GM21528 (cell line): ENCODE results near the gene MGAT4A.

Experiments used
- ATAC-seq: cut with Tn5 transposase; IDR thresholded peaks from one replicate; pipeline ENCODE4 v1.9.1; 2021; ENCODE audit warnings: mild to moderate bottlenecking, moderate library complexity; ENCODE audit not compliant: unreplicated experiment, low FRiP score

MGAT4A gene

GRCh38 chr2:98704499-98705332 lies 26.2 kb downstream of the MGAT4A start:
- no peak for ATAC-seq

- no peak for ATAC-seq
These were observed 27.2 kb downstream of the MGAT4A start for GRCh38 chr2:98703738-98704137.

- ATAC-seq: no peak
These were observed 27.9 kb downstream of the MGAT4A start for GRCh38 chr2:98702858-98703620.

GRCh38 chr2:98702127-98702802 lies 28.7 kb downstream of the MGAT4A start:
- ATAC-seq: no peak

GRCh38 chr2:98701230-98701629 lies 29.7 kb downstream of the MGAT4A start:
- ATAC-seq: no peak

GRCh38 chr2:98698896-98699295 lies 32.0 kb downstream of the MGAT4A start:
- no peak for ATAC-seq

- no peak for ATAC-seq
These were observed 33.1 kb downstream of the MGAT4A start for GRCh38 chr2:98697651-98698337.

- no peak for ATAC-seq
These were observed 34.7 kb downstream of the MGAT4A start for GRCh38 chr2:98696200-98696599.

- no peak for ATAC-seq
These were observed 35.7 kb downstream of the MGAT4A start for GRCh38 chr2:98695255-98695654.

- ATAC-seq: no peak
These were observed 37.5 kb downstream of the MGAT4A start for GRCh38 chr2:98693477-98693876.

- ATAC-seq: no peak
These were observed 38.6 kb downstream of the MGAT4A start for GRCh38 chr2:98692090-98693054.

- no peak for ATAC-seq
These were observed 39.6 kb downstream of the MGAT4A start for GRCh38 chr2:98691303-98691702.

- no peak for ATAC-seq
These were observed 44.7 kb downstream of the MGAT4A start for GRCh38 chr2:98685930-98686887.

GRCh38 chr2:98683728-98684127 lies 47.2 kb downstream of the MGAT4A start:
- ATAC-seq: no peak

- no peak for ATAC-seq
These were observed 54.2 kb downstream of the MGAT4A start for GRCh38 chr2:98676742-98677141.

GRCh38 chr2:98674233-98674964 lies 56.5 kb downstream of the MGAT4A start:
- ATAC-seq: no peak

- no peak for ATAC-seq
These were observed 61.3 kb downstream of the MGAT4A start for GRCh38 chr2:98669675-98670074.

- no peak for ATAC-seq
These were observed 65.3 kb downstream of the MGAT4A start for GRCh38 chr2:98665677-98666076.
